ENCODE data around the gene PITPNC1.

- no peak for TF ChIP-seq CTCF (IDR thresholded peaks at IDR 0.05)
- TF ChIP-seq POLR2A (IDR thresholded peaks at IDR 0.05) = no peak
- no peak for TF ChIP-seq EP300 (IDR thresholded peaks at IDR 0.05)
Observed at GRCh38 chr17:67476787-67477335, 99.8 kb downstream of the PITPNC1 start.

Data from gastroesophageal sphincter (tissue), 3 donors.